CD4-positive, alpha-beta T cell treated with Interleukin-6 at 100 ng/mL for 8 hours (primary cell): Measurements from ENCODE around the gene EXOC6B.
"Not testable (repeated sequence)": the region's sequence is repeated elsewhere in the genome, so short reads cannot be mapped to it uniquely, and the experiment has no call there.

Experiments used
- DNase-seq: peaks from one replicate; pipeline ENCODE4 v3.0.0-alpha.2; 2020; ENCODE audit warnings: mixed read lengths, low spot score

Gene EXOC6B

DNA sequence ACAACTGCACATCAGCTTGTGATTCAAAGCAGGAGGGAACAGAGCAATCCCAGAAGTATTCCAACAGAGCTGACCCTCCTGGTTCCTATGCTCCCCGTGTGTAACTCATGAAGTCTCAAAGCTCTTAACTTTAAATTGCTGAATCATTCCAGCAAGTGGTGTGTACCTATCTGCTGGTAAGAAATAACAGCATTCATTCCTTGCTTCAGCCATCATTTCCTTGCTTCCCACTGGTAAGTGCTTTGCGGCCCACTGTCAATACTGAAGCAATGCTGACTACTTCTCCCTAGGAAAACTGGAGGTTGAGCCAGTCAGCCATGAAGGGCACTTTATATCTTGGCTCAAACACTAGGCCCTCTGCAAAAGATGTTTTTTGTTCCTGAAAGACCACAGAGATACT, 222.4 kb downstream of the EXOC6B start:
- no peak for DNase-seq

GRCh38 chr2:72602711-72603110, 223.1 kb downstream of the EXOC6B start:
- no peak for DNase-seq

DNA sequence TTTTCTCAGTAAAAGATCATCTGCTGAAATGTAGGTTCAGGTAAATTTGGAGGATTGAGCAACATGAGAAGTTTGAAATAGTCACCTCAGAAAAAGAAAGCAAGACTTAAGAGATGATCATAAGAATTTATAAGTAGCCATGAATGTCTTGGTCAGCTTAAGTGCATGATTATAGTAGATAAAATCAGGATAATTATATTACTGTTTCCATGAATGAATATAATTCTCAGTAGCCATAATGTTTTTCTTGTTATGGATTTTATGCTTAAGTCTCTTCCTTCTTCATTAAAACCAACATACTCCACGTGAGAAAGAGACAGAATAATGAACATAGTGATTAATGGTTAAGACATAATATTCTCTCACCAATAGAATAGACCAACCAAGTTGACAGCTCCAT, 223.7 kb downstream of the EXOC6B start:
- DNase-seq, result no peak

- DNase-seq, result not testable (repeated sequence)
Measured at GRCh38 chr2:72583836-72584235, 242.0 kb downstream of the EXOC6B start.

GRCh38 chr2:72583376-72583775, 242.5 kb downstream of the EXOC6B start:
- DNase-seq, result no peak

DNA sequence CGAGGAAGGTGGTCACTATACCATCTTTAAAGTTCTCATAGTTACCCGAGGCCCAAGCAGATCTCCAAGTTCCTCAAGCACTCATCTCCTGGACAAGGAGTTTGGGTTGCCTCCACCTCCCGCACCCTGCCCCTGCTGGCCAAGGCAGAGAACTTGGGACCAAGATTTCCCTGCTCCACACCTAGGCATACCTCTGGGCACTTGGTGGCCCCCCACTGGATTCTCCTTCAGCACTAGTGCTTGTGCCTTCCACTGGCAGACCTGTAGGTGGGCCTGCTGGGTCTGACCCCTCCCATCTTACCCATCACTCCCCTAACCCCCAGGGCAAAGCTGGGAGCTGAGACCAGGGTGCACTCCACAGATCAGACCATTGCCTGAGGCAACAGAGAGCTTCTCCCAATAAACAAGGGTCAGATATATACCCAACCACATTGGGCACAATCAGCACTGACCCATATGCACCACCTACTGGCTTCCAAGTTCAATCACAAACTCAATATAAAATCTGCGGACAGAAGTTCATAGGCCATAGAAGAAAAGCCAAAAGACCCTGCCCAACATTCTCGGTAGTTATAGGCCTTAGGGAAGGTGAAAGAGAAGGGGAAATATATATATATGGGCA, 244.2 kb downstream of the EXOC6B start:
- DNase-seq, result no peak

GRCh38 chr2:72579591-72580180, 246.1 kb downstream of the EXOC6B start:
- DNase-seq, result no peak

DNA sequence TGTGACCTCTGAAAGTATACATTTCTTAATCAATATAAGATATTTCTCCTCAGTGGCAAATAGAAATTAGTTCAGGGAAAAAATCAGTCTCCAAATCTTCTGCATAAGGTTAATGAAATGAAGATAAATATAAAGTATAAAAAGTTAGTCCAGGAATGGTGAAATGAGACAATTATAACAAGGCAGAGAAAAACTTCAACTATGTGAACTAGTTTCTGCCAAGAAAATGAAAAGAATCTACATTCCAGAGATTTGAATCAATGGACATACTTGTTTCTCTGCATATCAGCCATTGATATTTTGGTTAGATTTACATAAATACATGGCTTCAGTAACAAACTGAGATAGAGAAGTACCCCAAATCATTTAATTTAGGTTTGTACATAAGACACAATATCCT, 249.0 kb downstream of the EXOC6B start:
- DNase-seq, result no peak

- DNase-seq, result no peak
Measured at GRCh38 chr2:72576459-72576858, 249.4 kb downstream of the EXOC6B start.

- DNase-seq, result no peak
Measured at GRCh38 chr2:72574886-72575285, 250.9 kb downstream of the EXOC6B start.

GRCh38 chr2:72573232-72573631, 252.6 kb downstream of the EXOC6B start:
- no peak for DNase-seq

DNA sequence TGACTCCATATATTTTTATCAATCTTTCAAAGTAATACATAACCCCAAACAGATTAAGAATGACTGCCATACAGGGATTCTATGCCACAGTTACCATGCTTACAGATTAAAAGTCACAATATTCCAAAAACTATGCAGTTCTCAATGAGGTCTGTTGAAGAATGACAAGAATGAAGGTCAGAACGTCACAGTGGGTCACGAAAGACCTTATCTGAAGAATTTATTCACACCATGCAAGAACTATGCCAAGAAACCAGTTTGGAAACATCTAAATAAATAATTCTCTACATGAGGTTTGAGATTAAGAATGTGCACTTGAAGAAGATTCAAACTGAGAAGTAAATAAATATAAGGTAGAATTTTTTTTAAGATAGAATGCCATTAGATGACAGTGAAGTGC, 253.3 kb downstream of the EXOC6B start:
- DNase-seq, result no peak

DNA sequence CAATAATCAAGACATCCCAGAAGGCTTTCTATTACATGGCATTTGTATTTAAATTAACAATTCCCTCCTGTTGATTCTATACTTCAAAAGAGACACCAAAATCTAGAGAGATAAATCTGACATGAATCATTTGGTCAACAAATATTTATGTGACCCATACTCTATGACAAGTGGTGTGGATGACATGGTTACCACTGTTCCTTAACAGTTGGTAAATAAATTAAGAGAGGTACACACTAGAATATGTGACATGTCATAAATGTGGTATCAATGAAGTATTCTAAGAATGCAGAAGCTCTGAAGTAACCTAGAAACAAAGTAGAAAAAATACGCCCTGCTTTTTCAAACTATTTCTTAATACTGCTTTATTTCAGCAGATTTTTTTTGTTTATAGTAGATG, 255.4 kb downstream of the EXOC6B start:
- DNase-seq, result no peak

- no peak for DNase-seq
Measured at GRCh38 chr2:72562451-72563153, 263.2 kb downstream of the EXOC6B start.

GRCh38 chr2:72561621-72562318, 264.1 kb downstream of the EXOC6B start:
- no peak for DNase-seq

- DNase-seq, result no peak
Measured at GRCh38 chr2:72555943-72556342, 269.9 kb downstream of the EXOC6B start.

DNA sequence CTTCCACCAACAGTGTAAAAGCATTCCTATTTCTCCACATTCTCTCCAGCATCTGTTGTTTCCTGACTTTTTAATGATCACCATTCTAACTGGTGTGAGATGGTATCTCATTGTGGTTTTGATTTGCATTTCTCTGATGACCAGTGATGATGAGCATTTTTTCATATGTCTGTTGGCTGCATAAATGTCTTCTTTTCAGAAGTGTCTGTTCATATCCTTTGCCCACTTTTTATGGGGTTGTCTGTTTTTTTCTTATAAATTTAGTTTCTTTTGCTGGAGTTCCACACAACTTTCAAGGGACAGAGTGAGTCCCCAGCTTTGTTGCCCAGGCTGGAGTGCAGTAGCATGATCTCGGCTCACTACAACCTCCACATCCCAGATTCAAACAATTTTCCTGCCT, 270.5 kb downstream of the EXOC6B start:
- not testable (repeated sequence) for DNase-seq

- DNase-seq, result not testable (repeated sequence)
Measured at GRCh38 chr2:72554910-72555309, 270.9 kb downstream of the EXOC6B start.

- DNase-seq, result no peak
Measured at GRCh38 chr2:72554381-72554780, 271.5 kb downstream of the EXOC6B start.

- no peak for DNase-seq
Measured at GRCh38 chr2:72548081-72548764, 277.6 kb downstream of the EXOC6B start.

DNA sequence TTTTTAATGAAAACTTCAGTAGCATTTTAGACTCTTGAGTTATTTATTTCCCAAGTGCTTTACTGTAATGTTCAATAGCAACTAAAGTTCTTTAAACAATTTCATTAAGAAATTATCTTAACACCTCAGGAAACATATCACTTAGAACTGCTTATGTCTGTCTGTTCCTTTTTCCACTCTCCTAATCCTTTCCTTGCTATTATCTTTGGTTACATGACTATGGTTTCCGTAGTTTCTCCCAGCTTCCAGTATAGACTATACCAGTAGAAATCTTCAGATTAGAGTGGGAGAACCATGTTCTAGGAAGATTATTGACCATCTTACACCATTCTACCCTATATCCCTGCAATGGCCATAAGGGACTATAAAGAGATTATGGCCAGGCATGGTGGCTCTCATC, 280.0 kb downstream of the EXOC6B start:
- DNase-seq, result no peak

DNA sequence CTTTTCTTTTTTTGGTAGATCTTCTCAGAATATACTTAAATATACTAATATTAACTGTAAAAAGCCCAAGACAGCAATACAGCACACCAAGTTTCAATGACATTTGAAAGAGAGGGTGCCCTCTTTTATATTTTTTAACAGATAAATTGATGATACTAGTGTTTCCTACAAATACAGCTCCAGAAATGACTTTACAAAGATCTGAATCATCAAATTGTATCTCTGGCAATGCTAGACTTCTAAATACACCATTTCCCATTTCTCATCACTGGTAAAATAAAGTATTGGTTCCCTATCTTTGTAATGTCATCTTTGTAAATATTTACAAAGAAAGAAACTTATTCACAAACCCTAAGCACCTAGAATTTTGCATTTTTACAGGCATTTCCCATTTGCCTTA, 281.3 kb downstream of the EXOC6B start:
- no peak for DNase-seq
